Measurements from ENCODE around the gene TTC33.

DNA sequence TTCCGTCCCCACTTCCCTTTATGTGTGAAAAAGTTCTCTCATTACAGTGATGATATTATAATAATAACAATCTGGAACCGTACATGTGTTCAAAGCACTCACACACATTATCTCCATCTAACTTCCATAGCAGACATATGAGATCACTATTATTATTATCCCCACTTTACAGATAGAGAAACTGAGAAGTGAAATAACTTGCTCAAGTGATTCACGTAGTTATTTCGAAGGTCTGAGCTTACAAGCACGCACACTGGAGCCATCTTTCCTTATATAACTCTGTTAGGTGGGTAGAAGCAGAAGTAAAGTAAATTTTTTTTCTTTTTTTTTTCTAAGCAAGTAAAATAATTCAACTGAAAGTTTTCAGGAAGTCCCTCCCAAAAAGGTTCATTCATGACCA, 139.0 kb downstream of the TTC33 start:
- TF ChIP-seq, protein P1, sequence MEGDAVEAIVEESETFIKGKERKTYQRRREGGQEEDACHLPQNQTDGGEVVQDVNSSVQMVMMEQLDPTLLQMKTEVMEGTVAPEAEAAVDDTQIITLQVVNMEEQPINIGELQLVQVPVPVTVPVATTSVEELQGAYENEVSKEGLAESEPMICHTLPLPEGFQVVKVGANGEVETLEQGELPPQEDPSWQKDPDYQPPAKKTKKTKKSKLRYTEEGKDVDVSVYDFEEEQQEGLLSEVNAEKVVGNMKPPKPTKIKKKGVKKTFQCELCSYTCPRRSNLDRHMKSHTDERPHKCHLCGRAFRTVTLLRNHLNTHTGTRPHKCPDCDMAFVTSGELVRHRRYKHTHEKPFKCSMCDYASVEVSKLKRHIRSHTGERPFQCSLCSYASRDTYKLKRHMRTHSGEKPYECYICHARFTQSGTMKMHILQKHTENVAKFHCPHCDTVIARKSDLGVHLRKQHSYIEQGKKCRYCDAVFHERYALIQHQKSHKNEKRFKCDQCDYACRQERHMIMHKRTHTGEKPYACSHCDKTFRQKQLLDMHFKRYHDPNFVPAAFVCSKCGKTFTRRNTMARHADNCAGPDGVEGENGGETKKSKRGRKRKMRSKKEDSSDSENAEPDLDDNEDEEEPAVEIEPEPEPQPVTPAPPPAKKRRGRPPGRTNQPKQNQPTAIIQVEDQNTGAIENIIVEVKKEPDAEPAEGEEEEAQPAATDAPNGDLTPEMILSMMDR (IDR thresholded peaks at IDR 0.05; ENCODE audit: insufficient read depth, low read length, poor library complexity, severe bottlenecking) = no peak
- no peak for TF ChIP-seq EZH2phosphoT487 (conservative IDR thresholded peaks at IDR 0.05; ENCODE audit: low read length)

Data from SU-DHL-6 (cell line).